ENCODE data around the gene EIF3J. TPM values are rescaled to one million over a fixed set of nuclear protein-coding genes. Genes with fewer than 3 reads are reported as not detected.

Gene EIF3J
- total RNA-seq, 1 experiment from 2014 or later = 129 TPM

DNA sequence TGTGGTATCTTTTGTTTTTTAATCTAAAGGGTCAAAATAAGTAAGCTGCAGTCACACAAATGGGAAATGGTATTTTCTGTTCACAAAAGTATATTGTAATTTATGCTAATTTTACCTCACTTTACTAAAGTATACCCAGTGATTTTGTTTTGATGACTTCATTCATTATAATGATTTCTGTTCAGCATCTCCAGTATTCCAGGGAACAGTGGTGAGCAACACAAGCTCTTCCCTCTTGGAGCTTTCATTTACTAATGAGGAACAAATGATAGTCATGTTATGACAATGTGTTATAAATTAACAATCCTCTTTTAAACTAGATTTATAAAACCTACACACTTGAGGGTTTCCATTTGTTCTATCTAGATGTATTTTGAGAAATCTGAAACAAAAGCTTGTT, 20.5 kb upstream of the EIF3J start:
- Histone ChIP-seq H2BK5ac (ENCODE audit: insufficient read length, low read length) (no peak overlapping the region), H3K4me2 (ENCODE audit: insufficient read depth, insufficient read length, low read length) (no peak overlapping the region), H2BK20ac (ENCODE audit: low read depth, low read length, poor library complexity, severe bottlenecking) (no peak overlapping the region), H3K4me1 (ENCODE audit: insufficient read depth, low read length) (no peaks in the 10 kb centered on the region), H3K23ac (ENCODE audit: insufficient read length, low read depth, low read length) (no peak overlapping the region), H4K5ac (ENCODE audit: insufficient read length, low read depth, low read length) (no peak overlapping the region), H3K23me2 (ENCODE audit: insufficient read length, low read depth, low read length, poor library complexity, severe bottlenecking) (no peaks in the 10 kb centered on the region), H2AK5ac (ENCODE audit: insufficient read length, low read length) (no peak overlapping the region), H3K9ac (ENCODE audit: extremely low read depth, insufficient read length, low read length) (no peak overlapping the region), H3K27me3 (ENCODE audit: insufficient read depth, low read length) (no peaks in the 10 kb centered on the region), H3K79me2 (ENCODE audit: insufficient read depth, low read length) (no peaks in the 10 kb centered on the region), H3K4ac (ENCODE audit: low read depth, low read length) (no peak overlapping the region), H4K20me1 (ENCODE audit: control insufficient read depth, insufficient read depth, insufficient read length) (no peaks in the 10 kb centered on the region), H2BK120ac (ENCODE audit: low read depth, low read length, poor library complexity, severe bottlenecking) (no peak overlapping the region), H4K91ac (ENCODE audit: insufficient read length, low read depth, low read length) (no peak overlapping the region), H2AFZ (ENCODE audit: low read length) (no peak overlapping the region), H3K27ac (ENCODE audit: insufficient read length, low read depth, low read length) (no peak overlapping the region), H2BK12ac (ENCODE audit: insufficient read length, low read depth, low read length) (no peak overlapping the region), H3T11ph (ENCODE audit: low read length) (no peak overlapping the region), H3K56ac (ENCODE audit: insufficient read length, low read depth, low read length) (no peak overlapping the region), H4K8ac (replicated peaks; ENCODE audit: insufficient read length, low read depth, low read length) (no peak overlapping the region), H3K18ac (ENCODE audit: insufficient read length, low read depth, low read length) (no peak overlapping the region), H3K9me3 (ENCODE audit: control insufficient read depth, low read depth, low read length) (no peaks in the 10 kb centered on the region), H2BK15ac (ENCODE audit: low read depth, low read length) (no peak overlapping the region), H3K14ac (ENCODE audit: insufficient read depth, low read length) (no peak overlapping the region), H3K79me1 (ENCODE audit: insufficient read depth, low read depth, low read length, poor library complexity, severe bottlenecking) (peaks cover 2% of the 10 kb centered on the region)
- Mint-ChIP-seq H3K9me3 (no peaks in the 10 kb centered on the region), H3K27ac (no peak overlapping the region), H3K36me3 (ENCODE audit: insufficient read depth in 1 of 3, low read depth in 3 of 3) (peaks cover 9 to 52% (median 37%) of the 10 kb centered on the region in 3 experiments; a peak in 6 of 7 replicates), H3K27me3 (ENCODE audit: low read depth) (no peaks in the 10 kb centered on the region), H3K4me1 (no peaks in the 10 kb centered on the region), H3K4me3 (no peak overlapping the region)
- TF ChIP-seq, protein P1, sequence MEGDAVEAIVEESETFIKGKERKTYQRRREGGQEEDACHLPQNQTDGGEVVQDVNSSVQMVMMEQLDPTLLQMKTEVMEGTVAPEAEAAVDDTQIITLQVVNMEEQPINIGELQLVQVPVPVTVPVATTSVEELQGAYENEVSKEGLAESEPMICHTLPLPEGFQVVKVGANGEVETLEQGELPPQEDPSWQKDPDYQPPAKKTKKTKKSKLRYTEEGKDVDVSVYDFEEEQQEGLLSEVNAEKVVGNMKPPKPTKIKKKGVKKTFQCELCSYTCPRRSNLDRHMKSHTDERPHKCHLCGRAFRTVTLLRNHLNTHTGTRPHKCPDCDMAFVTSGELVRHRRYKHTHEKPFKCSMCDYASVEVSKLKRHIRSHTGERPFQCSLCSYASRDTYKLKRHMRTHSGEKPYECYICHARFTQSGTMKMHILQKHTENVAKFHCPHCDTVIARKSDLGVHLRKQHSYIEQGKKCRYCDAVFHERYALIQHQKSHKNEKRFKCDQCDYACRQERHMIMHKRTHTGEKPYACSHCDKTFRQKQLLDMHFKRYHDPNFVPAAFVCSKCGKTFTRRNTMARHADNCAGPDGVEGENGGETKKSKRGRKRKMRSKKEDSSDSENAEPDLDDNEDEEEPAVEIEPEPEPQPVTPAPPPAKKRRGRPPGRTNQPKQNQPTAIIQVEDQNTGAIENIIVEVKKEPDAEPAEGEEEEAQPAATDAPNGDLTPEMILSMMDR (conservative IDR thresholded peaks at IDR 0.05) = no peak
- no peak for DNase-seq
